Inflammatory macrophage treated with lipopolysaccharide for 4 hours (primary cell): ENCODE data around the gene GRK2.

ENCODE experiments used
- DNase-seq: peaks from one replicate; pipeline ENCODE4 v3.0.0-alpha.2; 2020

GRK2 gene

GRCh38 chr11:67301313-67301921 lies 35.1 kb downstream of the GRK2 start:
- no peak for DNase-seq

DNA sequence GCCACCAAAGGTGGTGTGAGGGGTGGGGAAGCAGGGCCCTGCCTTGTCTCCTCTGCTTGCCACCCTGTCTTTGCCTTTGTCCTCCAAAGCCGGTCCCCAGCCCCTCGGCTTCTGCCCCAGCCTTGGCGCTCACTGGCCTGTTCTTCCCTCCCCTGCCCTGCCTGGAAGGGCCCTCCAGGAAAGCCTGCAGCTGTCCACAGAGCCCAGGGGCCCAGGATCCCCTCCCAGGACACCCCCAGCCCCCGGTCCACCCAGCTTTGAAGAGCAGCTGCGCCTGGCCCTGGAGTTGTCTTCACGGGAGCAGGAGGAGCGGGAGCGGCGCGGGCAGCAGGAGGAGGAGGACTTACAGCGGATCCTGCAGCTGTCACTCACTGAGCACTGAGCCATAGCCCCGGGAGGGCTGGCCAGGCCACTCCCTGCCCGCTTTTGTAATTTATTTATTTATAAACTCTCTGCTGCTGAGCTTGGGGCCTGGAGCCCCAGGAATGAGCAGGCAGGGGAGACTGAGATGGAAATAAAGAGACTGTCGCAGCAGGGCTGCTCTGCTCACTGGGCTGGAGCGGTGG lies 35.8 kb downstream of the GRK2 start:
- peak; percentile 35 for DNase-seq

- DNase-seq, result peak; percentile 67
These were observed 36.4 kb downstream of the GRK2 start for GRCh38 chr11:67302571-67303131.

DNA sequence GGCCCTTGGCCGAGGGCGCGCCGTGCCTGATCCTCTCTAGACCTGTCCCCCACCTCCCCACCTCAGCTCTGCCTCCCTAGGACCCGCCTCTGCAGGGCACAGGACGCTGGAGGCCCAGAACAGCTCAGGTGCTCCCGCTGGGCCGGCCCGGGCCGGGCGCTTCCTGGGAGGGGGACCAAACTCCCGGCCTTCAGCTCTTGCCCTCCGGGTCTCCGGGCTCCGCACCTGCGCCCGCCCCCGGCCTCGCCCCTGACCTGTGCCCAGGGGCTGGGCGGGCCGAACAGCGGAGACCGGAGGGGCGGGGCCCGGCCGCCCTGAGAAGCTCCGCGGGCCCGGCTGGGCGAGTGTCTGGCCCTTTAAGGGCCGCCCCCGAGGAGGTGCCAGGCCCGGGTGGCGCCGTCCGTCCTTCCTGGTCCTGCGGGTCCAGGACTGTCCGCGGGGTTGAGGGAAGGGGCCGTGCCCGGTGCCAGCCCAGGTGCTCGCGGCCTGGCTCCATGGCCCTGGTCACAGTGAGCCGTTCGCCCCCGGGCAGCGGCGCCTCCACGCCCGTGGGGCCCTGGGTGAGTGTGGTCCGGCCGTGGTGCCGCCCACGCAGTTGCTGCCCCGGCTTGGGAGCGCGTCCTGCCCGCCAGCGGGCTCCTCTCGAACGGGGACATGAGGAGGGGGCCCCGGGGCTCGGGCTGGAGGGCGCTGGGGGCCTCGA lies 37.0 kb downstream of the GRK2 start, which contains the start of gene SSH3:
Gene SSH3, plus strand, starts transcription at position 399 of the 703 bp plus-strand sequence. Its CDS starts 96 bp downstream, at position 495.
- peak; percentile 55 for DNase-seq

GRCh38 chr11:67303835-67304411 lies 37.6 kb downstream of the GRK2 start:
- no peak for DNase-seq

DNA sequence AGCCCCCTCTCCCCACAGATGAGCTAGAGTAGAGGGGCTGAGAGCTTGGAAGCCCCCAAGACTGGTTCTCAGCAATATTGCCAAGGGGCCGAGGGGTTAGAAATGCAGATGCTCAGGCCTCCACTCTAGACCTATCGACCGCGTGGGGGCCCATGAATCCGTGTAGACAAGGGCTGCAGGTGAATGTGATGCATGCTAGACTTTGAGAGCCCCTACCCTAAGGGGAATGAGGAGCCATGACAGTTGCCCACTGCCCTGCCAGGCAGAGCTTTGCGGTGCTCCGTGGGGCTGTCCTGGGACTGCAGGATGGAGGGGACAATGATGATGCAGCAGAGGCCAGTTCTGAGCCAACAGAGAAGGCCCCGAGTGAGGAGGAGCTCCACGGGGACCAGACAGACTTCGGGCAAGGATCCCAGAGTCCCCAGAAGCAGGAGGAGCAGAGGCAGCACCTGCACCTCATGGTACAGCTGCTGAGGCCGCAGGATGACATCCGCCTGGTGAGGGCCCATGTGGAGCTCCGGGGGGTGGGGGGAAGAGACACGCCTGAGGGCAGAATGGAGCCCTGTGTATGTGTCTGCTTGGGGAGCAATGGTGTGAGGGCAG lies 38.3 kb downstream of the GRK2 start:
- DNase-seq, result no peak

- DNase-seq, result no peak
These were observed 40.7 kb downstream of the GRK2 start for GRCh38 chr11:67306769-67307544.

DNA sequence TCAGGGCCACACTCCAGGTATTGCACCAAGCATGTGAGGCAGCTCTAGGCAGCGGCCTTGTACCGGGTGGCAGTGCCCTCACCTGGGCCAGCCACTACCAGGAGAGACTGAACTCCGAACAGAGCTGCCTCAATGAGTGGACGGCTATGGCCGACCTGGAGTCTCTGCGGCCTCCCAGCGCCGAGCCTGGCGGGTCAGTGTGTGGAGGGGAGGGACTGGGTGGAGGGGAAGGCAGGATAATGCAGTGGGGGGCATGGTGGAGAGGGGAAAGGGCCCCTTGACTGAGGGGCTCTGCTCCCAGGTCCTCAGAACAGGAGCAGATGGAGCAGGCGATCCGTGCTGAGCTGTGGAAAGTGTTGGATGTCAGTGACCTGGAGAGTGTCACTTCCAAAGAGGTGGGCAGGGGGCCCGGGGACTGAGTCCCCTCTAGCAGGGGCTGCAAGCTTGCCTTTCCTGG lies 41.3 kb downstream of the GRK2 start:
- DNase-seq, result no peak

GRCh38 chr11:67308031-67308866 lies 42.0 kb downstream of the GRK2 start:
- no peak for DNase-seq

DNA sequence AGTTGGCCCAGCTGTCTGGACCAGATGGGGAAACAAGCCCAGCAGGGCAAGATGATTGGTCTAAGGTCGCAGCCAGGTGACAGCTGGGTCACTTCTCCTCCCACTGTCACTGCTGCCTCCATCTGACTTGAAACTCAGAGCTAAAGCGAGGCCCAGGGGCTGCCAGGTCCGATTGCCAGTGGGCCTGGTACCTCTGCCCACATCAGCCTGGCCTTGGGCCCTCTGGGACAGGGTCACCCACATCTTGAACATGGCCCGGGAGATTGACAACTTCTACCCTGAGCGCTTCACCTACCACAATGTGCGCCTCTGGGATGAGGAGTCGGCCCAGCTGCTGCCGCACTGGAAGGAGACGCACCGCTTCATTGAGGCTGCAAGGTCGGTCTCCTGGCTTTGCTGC lies 42.9 kb downstream of the GRK2 start:
- no peak for DNase-seq

DNA sequence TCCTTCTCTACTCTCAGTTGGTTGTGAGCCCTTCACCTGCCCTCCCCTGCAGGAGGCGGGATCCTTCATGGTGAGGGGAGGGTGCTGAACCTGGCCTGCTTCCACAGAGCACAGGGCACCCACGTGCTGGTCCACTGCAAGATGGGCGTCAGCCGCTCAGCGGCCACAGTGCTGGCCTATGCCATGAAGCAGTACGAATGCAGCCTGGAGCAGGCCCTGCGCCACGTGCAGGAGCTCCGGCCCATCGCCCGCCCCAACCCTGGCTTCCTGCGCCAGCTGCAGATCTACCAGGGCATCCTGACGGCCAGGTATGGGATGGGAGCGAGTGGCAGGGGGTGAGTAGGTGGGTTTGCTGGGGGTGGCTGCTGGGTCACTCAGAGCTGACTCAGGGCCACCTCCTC lies 43.4 kb downstream of the GRK2 start:
- no peak for DNase-seq

GRCh38 chr11:67310246-67311050 lies 44.2 kb downstream of the GRK2 start:
- no peak for DNase-seq

DNA sequence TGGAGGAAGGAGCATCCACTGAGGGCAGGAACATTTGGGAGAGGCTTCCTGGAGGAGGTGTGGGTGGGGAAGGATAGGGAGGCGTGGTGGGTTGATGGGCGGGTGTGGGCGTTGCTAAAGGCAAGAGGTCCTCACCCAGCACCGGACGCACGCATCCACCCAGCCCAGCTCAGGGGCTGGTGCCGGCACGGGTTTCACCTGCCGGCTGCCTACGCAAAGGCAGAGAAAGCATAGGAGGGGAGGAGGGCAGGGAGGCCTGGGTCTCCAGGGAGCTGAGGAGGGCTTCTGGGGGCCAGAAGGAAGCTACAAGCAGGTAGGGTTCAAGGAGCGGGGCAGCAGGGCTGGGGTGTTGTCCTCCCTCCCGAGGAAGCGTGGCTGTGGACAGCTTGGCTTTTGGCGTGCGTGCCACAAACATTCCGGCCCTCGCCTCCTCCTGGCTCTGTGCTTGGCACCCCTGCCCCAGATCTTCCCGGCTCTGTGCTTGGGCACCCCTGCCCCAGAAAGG lies 44.8 kb downstream of the GRK2 start:
- DNase-seq, result no peak

- DNase-seq, result no peak
These were observed 45.3 kb downstream of the GRK2 start for GRCh38 chr11:67311556-67312082.

GRCh38 chr11:67312187-67313021 lies 46.1 kb downstream of the GRK2 start:
- DNase-seq, result peak; percentile 26

DNA sequence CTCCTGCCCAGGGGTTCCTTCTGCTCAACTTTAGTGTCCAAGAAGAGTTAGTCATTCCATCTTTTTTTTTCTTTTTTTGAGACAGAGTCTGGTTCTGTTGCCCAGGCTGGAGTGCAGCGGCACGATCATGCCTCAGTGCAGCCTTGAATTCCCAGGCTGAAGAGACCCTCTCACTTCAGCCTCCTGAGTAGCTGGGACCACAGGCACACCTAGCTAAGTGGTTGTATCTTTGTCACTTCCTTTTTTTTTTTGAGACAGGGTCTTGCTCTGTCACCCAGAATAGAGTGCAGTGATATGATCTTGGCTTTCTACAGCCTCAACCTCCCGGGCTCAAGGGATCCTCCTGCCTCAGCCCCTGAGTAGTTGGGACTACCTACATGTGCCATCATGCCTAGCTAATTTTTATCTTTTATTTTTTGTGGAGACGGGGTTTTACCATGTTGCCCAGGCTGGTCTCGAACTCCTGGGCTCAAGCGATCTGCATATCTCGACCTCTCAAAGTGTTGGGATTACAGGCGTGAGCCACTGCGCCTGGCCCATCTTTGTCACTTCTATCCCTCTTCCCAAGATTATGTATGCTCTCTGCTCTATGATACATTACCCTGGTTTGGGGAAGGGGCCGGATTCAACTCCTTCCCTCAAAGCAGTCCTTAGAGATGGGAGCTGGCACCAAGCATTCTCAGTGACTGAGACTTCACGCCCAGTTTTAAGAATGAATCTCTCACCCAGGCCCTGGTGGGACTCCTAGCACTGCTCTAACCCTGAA lies 47.0 kb downstream of the GRK2 start:
- DNase-seq, result no peak

- no peak for DNase-seq
These were observed 47.9 kb downstream of the GRK2 start for GRCh38 chr11:67314218-67314617.

GRCh38 chr11:67315325-67315909 lies 49.1 kb downstream of the GRK2 start:
- DNase-seq, result no peak
